DND-41 (cell line): ENCODE data around the gene TBX18.

ENCODE experiments used
- ATAC-seq: fragments of 200-7000 bp; cut with Tn5 transposase; 3 replicates; pipeline ENCODE4 v1.9.1; 2021; ENCODE audit warnings: low read depth; ENCODE audit not compliant: insufficient read depth
- DNase-seq: peaks from one replicate; pipeline ENCODE4 v3.0.0-alpha.2; 2020
- H2AFZ ChIP-seq: 2 replicates; pipeline ENCODE4 v1.6.0; 2012; ENCODE audit warnings: low read depth, low read length
- H3K27ac ChIP-seq: 2 replicates; pipeline ENCODE4 v1.5.1; 2012; ENCODE audit warnings: low read length, inconsistent platforms
- H3K27me3 ChIP-seq: fragments of 200-600 bp; sonication (generic); 2 replicates; pipeline ENCODE4 v1.6.0; 2012; ENCODE audit warnings: low read length, mild to moderate bottlenecking, inconsistent platforms; ENCODE audit not compliant: insufficient read depth, poor library complexity
- H3K36me3 ChIP-seq: 2 replicates; pipeline ENCODE4 v1.5.1; 2012; ENCODE audit warnings: low read length, inconsistent platforms; ENCODE audit not compliant: insufficient read depth
- H3K4me1 ChIP-seq: 2 replicates; pipeline ENCODE4 v1.5.1; 2012; ENCODE audit warnings: mild to moderate bottlenecking, low read length; ENCODE audit not compliant: insufficient read depth
- H3K4me2 ChIP-seq: 2 replicates; pipeline ENCODE4 v1.6.0; 2012; ENCODE audit warnings: mild to moderate bottlenecking, moderate library complexity, low read length, inconsistent platforms; ENCODE audit not compliant: insufficient read depth
- H3K4me3 ChIP-seq, 2 experiments: fragments of 200-600 bp in 1 of 2; shearing (Covaris generic) in 1 of 2; 2 replicates each; pipeline ENCODE4 v1.5.1; 2012 to 2016; ENCODE audit warnings: inconsistent platforms in 2 of 2, low read length in 2 of 2, mild to moderate bottlenecking in 2 of 2, low read depth in 1 of 2, moderate library complexity in 1 of 2
- H3K79me2 ChIP-seq: 2 replicates; pipeline ENCODE4 v1.6.0; 2012; ENCODE audit warnings: low read length, inconsistent platforms; ENCODE audit not compliant: insufficient read depth
- H3K9ac ChIP-seq: 2 replicates; pipeline ENCODE4 v1.6.0; 2012; ENCODE audit warnings: low read depth, mild to moderate bottlenecking, inconsistent platforms, low read length, moderate library complexity
- H3K9me3 ChIP-seq: 2 replicates; pipeline ENCODE4 v1.5.1; 2012; ENCODE audit warnings: low read length, moderate library complexity, mild to moderate bottlenecking, inconsistent platforms; ENCODE audit not compliant: insufficient read depth, severe bottlenecking
- H4K20me1 ChIP-seq: 2 replicates; pipeline ENCODE4 v1.6.0; 2012; ENCODE audit warnings: low read length; ENCODE audit not compliant: insufficient read depth
- CTCF ChIP-seq: IDR thresholded peaks from 2 replicates; pipeline ENCODE4 v1.5.1; 2012; ENCODE audit warnings: borderline replicate concordance, low read length, moderate library complexity, mild to moderate bottlenecking; ENCODE audit not compliant: poor library complexity, severe bottlenecking; ENCODE audit errors: extremely low read depth
- EZH2 ChIP-seq: IDR thresholded peaks from 3 replicates; pipeline ENCODE4 v1.6.1; 2012; ENCODE audit warnings: borderline replicate concordance, low read depth, mild to moderate bottlenecking, moderate library complexity, low read length, inconsistent platforms; ENCODE audit not compliant: severe bottlenecking

Gene TBX18

DNA sequence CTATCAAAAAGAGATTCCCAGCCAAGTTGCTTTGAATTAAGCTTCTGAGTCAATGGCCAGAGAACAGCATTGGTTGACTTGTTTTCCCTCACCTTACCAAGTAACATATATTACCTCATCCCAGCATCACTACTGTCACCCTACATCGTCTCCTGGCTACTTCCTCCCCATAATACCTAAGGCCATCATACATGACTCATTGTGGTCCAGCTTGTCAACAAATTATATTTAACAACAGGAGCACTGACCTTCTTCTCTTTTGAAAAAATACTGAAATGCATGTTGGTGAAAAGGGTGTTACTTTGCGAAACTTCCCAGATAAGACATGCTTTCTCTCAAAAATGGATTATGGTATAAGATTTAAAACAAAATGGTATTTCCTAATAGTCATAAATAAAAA is 106.9 kb downstream of the TBX18 start:
- Histone ChIP-seq H3K4me1 (no peaks in the 10 kb centered on the region), H2AFZ (no peak overlapping the region), H3K27ac (no peak overlapping the region), H3K27me3 (no peaks in the 10 kb centered on the region), H3K36me3 (no peaks in the 10 kb centered on the region), H4K20me1 (no peaks in the 10 kb centered on the region), H3K9ac (no peak overlapping the region), H3K9me3 (no peaks in the 10 kb centered on the region), H3K4me3 (no peak overlapping the region), H3K4me2 (no peak overlapping the region), H3K79me2 (no peaks in the 10 kb centered on the region)
- TF ChIP-seq EZH2: no peak
- TF ChIP-seq CTCF: no peak
- DNase-seq (no peak), ATAC-seq (no peak)

DNA sequence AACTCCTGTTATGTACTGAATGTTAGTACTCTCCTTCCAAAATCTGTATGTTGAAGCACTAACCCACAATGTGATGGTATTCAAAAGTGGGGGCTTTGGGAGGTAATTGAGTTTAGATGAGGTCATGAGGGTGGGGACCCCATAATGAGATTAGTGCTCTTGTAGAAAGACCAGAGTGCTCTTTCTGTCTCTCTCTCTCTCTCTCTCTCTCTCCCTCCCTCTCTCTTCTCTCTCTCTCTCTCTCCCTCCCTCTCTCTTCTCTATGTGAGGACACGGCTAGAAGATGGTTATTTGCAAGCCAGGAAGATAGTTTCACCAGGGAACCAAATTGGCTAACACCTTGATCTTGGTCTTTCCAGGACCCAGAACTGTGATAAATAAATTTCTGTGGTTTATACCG is 107.4 kb downstream of the TBX18 start:
- no peaks in the 10 kb centered on the region for H4K20me1 ChIP-seq
- ATAC-seq (no peak), DNase-seq (no peak)
- no peak overlapping the region for H3K9ac ChIP-seq
- no peak overlapping the region for H2AFZ ChIP-seq
- H3K36me3 ChIP-seq: no peaks in the 10 kb centered on the region
- no peak for TF ChIP-seq EZH2
- TF ChIP-seq CTCF: no peak
- no peaks in the 10 kb centered on the region for H3K4me1 ChIP-seq
- no peak overlapping the region for H3K4me3 ChIP-seq
- no peaks in the 10 kb centered on the region for H3K9me3 ChIP-seq
- H3K27me3 ChIP-seq: no peaks in the 10 kb centered on the region
- H3K27ac ChIP-seq: no peak overlapping the region
- H3K4me2 ChIP-seq: no peak overlapping the region
- H3K79me2 ChIP-seq: no peaks in the 10 kb centered on the region

GRCh38 chr6:84653027-84653551 is 111.3 kb downstream of the TBX18 start:
- H3K4me3 ChIP-seq: no peak overlapping the region
- DNase-seq (no peak), ATAC-seq (no peak)
- H3K27ac ChIP-seq: no peak overlapping the region
- H2AFZ ChIP-seq: no peak overlapping the region
- H3K4me2 ChIP-seq: no peak overlapping the region
- no peak for TF ChIP-seq CTCF
- TF ChIP-seq EZH2: no peak
- no peak overlapping the region for H3K9ac ChIP-seq
- H4K20me1 ChIP-seq: no peaks in the 10 kb centered on the region
- H3K4me1 ChIP-seq: no peaks in the 10 kb centered on the region
- no peaks in the 10 kb centered on the region for H3K79me2 ChIP-seq
- H3K36me3 ChIP-seq: no peaks in the 10 kb centered on the region
- H3K27me3 ChIP-seq: no peaks in the 10 kb centered on the region
- peaks cover 2% of the 10 kb centered on the region for H3K9me3 ChIP-seq

DNA sequence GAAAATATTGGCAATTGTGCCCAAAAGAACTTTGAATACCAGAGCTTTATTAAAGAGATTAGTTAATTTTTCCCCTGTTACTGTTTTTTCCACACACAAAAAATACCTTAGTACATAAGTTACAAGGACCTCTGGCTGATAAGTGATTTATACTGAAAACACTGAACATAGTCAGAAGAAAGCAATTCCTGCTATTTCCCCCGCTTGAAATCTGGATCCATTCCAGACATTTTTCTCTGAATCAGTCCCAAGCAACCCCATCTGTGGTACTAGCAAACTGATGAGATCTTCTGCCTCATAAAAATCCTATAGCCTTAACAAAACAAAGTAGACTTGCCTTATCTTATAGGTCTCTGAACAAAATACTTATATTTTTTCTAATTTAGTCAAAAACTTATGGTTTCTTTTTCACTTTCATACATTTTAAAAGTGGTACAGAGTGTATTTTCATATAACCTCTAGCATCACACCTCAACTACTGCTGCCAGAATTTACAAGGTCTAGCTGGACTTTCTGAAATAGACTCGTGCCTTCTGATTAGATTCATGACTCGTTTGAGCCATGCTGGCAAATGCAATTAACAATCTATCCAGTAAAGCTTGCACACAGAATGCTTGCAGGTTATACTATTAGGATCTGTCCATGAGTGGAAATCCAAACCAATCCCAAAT is 111.9 kb downstream of the TBX18 start:
- no peaks in the 10 kb centered on the region for H3K27me3 ChIP-seq
- DNase-seq (no peak), ATAC-seq (no peak)
- H4K20me1 ChIP-seq: no peaks in the 10 kb centered on the region
- peaks cover 3% of the 10 kb centered on the region for H3K9me3 ChIP-seq
- no peak overlapping the region for H3K9ac ChIP-seq
- no peaks in the 10 kb centered on the region for H3K79me2 ChIP-seq
- TF ChIP-seq CTCF (no peak), EZH2 (no peak)
- H3K4me3 ChIP-seq: no peak overlapping the region
- H3K27ac ChIP-seq: no peak overlapping the region
- H3K4me2 ChIP-seq: no peak overlapping the region
- no peaks in the 10 kb centered on the region for H3K36me3 ChIP-seq
- H2AFZ ChIP-seq: no peak overlapping the region
- H3K4me1 ChIP-seq: no peaks in the 10 kb centered on the region
